ENCODE measurements around the gene EHD1. TPM values are rescaled to one million over a fixed set of nuclear protein-coding genes. Genes with fewer than 3 reads are reported as not detected.
A peak's percentile ranks its signal among the peaks of the same experiment; 100 is the strongest.

Gene EHD1
- total RNA-seq, 1 donor from 2014 or later, result 19.8 TPM

DNA sequence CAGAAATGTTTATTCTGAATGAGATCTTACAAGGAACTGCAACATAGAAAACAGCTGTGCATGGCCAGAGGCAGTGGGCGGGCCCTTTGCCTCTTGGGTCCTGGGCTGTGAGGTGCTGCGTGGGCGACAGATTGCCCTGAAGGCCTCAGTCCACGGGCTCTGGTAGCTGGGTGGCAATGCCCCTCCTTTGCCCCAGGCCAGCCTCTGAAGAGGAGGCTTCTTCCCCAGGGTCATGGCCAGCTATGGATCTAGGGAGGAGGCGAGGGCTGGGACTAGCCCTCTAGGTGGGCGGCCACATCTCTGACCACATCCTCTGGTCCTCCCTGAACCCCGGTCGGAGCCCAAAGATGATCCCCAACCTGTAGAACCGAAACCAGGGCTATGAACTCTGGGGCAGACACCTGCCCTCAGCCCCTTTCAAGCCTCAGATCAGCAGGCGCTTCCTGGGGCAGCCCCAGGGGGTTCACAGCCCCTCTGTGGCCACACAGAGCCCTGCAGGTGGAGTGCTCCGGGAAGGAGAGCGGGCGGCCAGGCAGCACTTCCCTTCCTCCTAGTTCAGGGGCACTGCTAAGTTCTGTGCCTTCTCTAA lies 27.3 kb downstream of the EHD1 start:
- Histone ChIP-seq H3K4me2 (no peak overlapping the region), H3F3A (ENCODE audit: low read depth) (peaks cover 14% of the 10 kb centered on the region), H2AFZ (replicated peaks) (no peak overlapping the region), H4K20me1 (ENCODE audit: low read depth) (no peaks in the 10 kb centered on the region), H3K4me1 (no peaks in the 10 kb centered on the region), H3K27ac (no peak overlapping the region), H3K27me3 (no peaks in the 10 kb centered on the region), H3K36me3 (no peaks in the 10 kb centered on the region), H3K9me3 (ENCODE audit: low read depth) (no peaks in the 10 kb centered on the region), H3K9ac (no peak overlapping the region), H3K4me3 (no peak overlapping the region), H3K79me2 (ENCODE audit: low read depth) (no peaks in the 10 kb centered on the region)
- Mint-ChIP-seq H3K27ac (no peak overlapping the region), H3K27me3 (ENCODE audit: insufficient read depth, low read depth) (peaks cover 12% of the 10 kb centered on the region), H3K4me3 (no peak overlapping the region), H3K36me3 (peaks cover 2% of the 10 kb centered on the region), H3K4me1 (peaks cover 7% of the 10 kb centered on the region), H3K9me3 (no peaks in the 10 kb centered on the region)
- TF ChIP-seq EZH2phosphoT487 (IDR thresholded peaks at IDR 0.05) (no peak), EZH2 (IDR thresholded peaks at IDR 0.05) (no peak)
- DNase-seq (ENCODE audit: low spot score), result no peak

DNA sequence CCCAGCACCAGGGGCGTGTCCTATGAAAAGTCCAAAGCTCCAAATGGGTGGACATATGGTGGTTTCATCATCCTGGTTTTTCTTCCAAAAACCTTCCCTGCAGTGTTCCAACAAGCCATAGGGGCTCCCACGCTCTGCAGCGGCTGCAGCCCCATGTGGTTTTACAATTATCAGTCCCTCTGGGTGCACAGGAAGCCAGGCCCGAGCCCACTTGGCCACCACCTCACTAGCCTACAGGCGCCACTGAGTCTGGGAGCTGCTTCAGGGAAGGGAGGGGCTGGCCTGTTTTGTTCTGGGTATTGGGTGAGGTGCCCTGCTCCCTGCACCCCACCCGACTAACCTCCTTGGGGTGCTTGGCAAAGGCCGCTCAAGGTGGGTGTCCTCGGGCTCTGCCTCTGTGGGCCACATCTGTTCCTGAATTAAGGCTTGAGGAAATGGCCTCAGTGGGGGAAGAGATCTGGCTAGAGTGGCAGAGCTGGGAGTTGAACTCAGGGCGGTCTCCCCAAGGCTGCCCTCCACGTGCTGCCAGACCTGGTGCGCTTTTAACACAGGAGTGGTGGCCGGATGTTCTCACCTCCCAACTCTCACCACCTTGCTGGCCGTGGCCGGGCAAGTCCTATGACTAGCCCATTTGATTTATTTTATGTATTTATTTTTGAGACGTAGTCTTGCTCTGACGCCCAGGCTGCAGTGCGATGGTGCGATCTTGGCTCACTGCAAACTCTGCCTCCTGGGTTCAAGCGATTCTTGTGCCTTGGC lies 28.6 kb downstream of the EHD1 start:
- Histone ChIP-seq H2AFZ (replicated peaks) (no peak overlapping the region), H3K9me3 (ENCODE audit: low read depth) (no peaks in the 10 kb centered on the region), H3K9ac (no peak overlapping the region), H3K27ac (no peak overlapping the region), H3K4me1 (no peaks in the 10 kb centered on the region), H3K4me3 (no peak overlapping the region), H4K20me1 (ENCODE audit: low read depth) (no peaks in the 10 kb centered on the region), H3F3A (ENCODE audit: low read depth) (peaks cover 24% of the 10 kb centered on the region), H3K27me3 (peaks cover under 1% of the 10 kb centered on the region), H3K79me2 (ENCODE audit: low read depth) (no peaks in the 10 kb centered on the region), H3K4me2 (no peak overlapping the region), H3K36me3 (no peaks in the 10 kb centered on the region)
- Mint-ChIP-seq H3K9me3 (no peaks in the 10 kb centered on the region), H3K36me3 (peaks cover 2% of the 10 kb centered on the region), H3K4me1 (peaks cover 10% of the 10 kb centered on the region), H3K4me3 (no peak overlapping the region), H3K27ac (peak overlapping the region; percentile 42), H3K27me3 (ENCODE audit: insufficient read depth, low read depth) (peaks cover 12% of the 10 kb centered on the region)
- no peak for DNase-seq (ENCODE audit: low spot score)
- no peak for TF ChIP-seq EZH2phosphoT487 (IDR thresholded peaks at IDR 0.05)
- TF ChIP-seq EZH2 (IDR thresholded peaks at IDR 0.05), result no peak
- TF ChIP-seq, protein P1, sequence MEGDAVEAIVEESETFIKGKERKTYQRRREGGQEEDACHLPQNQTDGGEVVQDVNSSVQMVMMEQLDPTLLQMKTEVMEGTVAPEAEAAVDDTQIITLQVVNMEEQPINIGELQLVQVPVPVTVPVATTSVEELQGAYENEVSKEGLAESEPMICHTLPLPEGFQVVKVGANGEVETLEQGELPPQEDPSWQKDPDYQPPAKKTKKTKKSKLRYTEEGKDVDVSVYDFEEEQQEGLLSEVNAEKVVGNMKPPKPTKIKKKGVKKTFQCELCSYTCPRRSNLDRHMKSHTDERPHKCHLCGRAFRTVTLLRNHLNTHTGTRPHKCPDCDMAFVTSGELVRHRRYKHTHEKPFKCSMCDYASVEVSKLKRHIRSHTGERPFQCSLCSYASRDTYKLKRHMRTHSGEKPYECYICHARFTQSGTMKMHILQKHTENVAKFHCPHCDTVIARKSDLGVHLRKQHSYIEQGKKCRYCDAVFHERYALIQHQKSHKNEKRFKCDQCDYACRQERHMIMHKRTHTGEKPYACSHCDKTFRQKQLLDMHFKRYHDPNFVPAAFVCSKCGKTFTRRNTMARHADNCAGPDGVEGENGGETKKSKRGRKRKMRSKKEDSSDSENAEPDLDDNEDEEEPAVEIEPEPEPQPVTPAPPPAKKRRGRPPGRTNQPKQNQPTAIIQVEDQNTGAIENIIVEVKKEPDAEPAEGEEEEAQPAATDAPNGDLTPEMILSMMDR (IDR thresholded peaks at IDR 0.05), result no peak

DNA sequence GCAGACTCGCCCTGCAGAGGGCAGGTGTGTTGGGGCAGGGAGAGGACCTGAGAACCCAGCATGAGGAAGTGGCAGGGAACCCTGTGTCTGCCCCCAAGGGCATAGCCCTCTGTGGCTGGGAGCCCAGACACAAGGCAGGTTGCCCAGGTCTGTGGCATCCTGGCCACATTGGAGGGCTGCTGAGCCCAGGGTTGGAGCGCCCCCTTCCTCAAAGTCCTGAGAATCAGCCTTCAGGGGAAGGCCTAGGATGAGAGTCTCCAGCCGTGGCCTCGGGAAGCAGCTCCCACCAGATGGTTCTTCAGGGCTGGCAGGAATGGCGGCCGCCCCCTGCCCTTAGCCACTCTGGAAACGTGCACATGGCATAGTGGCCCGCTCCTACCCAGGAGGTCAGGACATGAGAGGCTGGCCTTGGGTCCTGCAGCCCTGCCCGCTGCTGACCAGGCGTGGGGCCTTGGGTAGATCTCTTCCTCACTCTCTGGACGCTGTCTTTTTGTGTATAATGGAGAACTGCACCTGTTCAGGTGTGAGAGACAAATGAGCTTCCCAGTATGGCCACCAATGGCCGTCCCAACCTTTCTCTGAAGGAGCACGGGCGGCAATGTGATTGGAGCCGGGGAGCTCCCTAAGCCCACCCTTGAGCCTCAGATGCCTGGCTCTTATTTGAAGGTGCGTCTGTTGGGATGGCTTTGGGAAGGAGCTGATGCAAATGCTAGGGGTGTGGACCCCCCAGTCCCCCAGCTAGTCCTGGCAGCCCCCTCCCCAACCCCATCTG lies 29.4 kb downstream of the EHD1 start:
- Mint-ChIP-seq H3K9me3 (no peaks in the 10 kb centered on the region), H3K4me1 (peaks cover 11% of the 10 kb centered on the region), H3K4me3 (no peak overlapping the region), H3K27ac (no peak overlapping the region), H3K36me3 (no peaks in the 10 kb centered on the region), H3K27me3 (ENCODE audit: insufficient read depth, low read depth) (peaks cover 13% of the 10 kb centered on the region)
- H3K4me3 ChIP-seq, result no peak overlapping the region
- peaks cover under 1% of the 10 kb centered on the region for H3K4me1 ChIP-seq
- no peak overlapping the region for H3K9ac ChIP-seq
- no peaks in the 10 kb centered on the region for H3K36me3 ChIP-seq
- H3K4me2 ChIP-seq, result no peak overlapping the region
- no peak overlapping the region for H3K27ac ChIP-seq
- H3F3A ChIP-seq (ENCODE audit: low read depth), result peaks cover 24% of the 10 kb centered on the region
- DNase-seq (ENCODE audit: low spot score), result peak; percentile 69
- H4K20me1 ChIP-seq (ENCODE audit: low read depth), result no peaks in the 10 kb centered on the region
- H3K79me2 ChIP-seq (ENCODE audit: low read depth), result no peaks in the 10 kb centered on the region
- H3K9me3 ChIP-seq (ENCODE audit: low read depth), result no peaks in the 10 kb centered on the region
- peaks cover 9% of the 10 kb centered on the region for H3K27me3 ChIP-seq
- TF ChIP-seq EZH2 (IDR thresholded peaks at IDR 0.05) (no peak), EZH2phosphoT487 (IDR thresholded peaks at IDR 0.05) (no peak)
- TF ChIP-seq, protein P1 (IDR thresholded peaks at IDR 0.05), result peak; percentile 52
- H2AFZ ChIP-seq (replicated peaks), result peak overlapping the region; percentile 32

Measured in neural progenitor cell (in vitro differentiated cells).